ENCODE measurements around the gene TMED7. TPM values are rescaled to one million over a fixed set of nuclear protein-coding genes. Genes with fewer than 3 reads are reported as not detected.

The TMED7 gene
- total RNA-seq, 2 donors from 2014 or later = 40.5 to 51.4 TPM

DNA sequence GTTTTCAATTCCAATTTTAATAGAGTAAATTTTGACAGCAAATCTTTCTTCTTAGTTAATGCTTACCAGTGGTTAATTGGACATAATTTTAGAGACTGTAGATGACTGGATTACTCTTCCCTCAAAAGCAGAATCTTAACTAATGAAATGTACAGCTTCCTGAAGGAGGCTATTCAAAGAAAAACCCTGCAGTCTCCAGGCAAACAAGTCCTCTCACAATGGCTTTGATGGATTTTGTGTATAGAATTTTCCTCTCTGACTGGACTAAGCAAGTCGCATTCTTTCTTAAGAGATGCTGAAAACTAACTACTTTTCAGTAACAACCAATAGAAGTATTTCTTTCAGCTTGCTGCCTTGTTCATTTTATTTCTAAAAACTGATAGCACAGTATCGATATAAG is 35.7 kb upstream of the TMED7 start:
- no peak for TF ChIP-seq POLR2A (IDR thresholded peaks at IDR 0.05)
- TF ChIP-seq, protein P1, sequence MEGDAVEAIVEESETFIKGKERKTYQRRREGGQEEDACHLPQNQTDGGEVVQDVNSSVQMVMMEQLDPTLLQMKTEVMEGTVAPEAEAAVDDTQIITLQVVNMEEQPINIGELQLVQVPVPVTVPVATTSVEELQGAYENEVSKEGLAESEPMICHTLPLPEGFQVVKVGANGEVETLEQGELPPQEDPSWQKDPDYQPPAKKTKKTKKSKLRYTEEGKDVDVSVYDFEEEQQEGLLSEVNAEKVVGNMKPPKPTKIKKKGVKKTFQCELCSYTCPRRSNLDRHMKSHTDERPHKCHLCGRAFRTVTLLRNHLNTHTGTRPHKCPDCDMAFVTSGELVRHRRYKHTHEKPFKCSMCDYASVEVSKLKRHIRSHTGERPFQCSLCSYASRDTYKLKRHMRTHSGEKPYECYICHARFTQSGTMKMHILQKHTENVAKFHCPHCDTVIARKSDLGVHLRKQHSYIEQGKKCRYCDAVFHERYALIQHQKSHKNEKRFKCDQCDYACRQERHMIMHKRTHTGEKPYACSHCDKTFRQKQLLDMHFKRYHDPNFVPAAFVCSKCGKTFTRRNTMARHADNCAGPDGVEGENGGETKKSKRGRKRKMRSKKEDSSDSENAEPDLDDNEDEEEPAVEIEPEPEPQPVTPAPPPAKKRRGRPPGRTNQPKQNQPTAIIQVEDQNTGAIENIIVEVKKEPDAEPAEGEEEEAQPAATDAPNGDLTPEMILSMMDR (IDR thresholded peaks at IDR 0.05) = no peak
- ATAC-seq (no peak), DNase-seq (no peak)
- intact Hi-C loops (cut with DNase I) = no loop called here
- Histone ChIP-seq H3K4me1 (no peaks in the 10 kb centered on the region), H3K36me3 (replicated peaks in 1 of 2; ENCODE audit: insufficient read depth in 1 of 2, low read depth in 2 of 2) (no peaks in the 10 kb centered on the region), H3K9me3 (no peaks in the 10 kb centered on the region), H3K27me3 (no peaks in the 10 kb centered on the region), H3K27ac (no peak overlapping the region), H3K4me3 (no peak overlapping the region)
- 72 to 81% methylated on average over 2 of the region's 2 CpGs for WGBS, 2 donors

DNA sequence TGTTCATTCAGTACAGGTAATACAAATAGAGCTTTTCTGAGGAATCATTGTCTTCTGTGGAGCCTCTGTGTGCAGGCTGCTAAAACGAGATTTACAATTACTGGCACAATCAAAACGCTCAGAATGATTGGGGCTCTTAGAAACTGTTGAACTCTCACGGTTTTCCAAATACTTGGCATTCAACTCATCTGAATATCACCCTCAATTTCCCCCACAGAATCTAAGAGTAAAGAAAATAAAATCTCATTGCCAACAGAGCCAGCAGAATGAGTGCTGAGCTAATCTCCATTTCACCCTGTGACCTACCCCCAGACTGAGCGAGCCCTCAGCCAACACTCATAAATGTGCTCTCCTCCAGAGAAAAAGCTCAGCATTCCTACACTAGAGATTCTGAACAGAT is 35.3 kb upstream of the TMED7 start:
- Histone ChIP-seq H3K4me1 (no peaks in the 10 kb centered on the region), H3K36me3 (replicated peaks in 1 of 2; ENCODE audit: insufficient read depth in 1 of 2, low read depth in 2 of 2) (no peaks in the 10 kb centered on the region), H3K4me3 (no peak overlapping the region), H3K27me3 (no peaks in the 10 kb centered on the region), H3K9me3 (no peaks in the 10 kb centered on the region), H3K27ac (no peak overlapping the region)
- whole genome bisulfite sequencing, 2 donors = 23 to 33% methylated on average over 4 of the region's 4 CpGs
- TF ChIP-seq POLR2A (IDR thresholded peaks at IDR 0.05) = no peak
- TF ChIP-seq, protein P1 (IDR thresholded peaks at IDR 0.05) = no peak
- intact Hi-C loops (cut with DNase I) = no loop called here
- no peak for DNase-seq
- no peak for ATAC-seq

DNA sequence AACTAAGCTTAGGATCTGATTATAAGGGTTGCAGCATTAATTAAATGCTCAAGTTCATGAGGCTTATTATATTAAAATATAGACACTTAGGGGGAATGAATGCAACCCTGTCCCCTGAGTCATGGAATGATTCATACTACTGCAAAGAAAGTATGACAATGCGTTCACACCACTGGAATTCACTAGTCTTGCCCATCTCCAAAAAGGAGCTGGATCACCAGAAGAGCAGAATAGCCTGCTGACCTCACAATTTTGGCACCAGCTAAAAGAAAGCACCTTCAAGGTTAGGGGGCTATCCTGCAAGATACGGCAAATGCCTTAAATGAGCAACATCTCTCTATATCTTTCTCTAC is 32.0 kb upstream of the TMED7 start:
- Histone ChIP-seq H3K27me3 (no peaks in the 10 kb centered on the region), H3K27ac (no peak overlapping the region)
- no peak for DNase-seq

GRCh38 chr5:115657125-115657880 is 31.5 kb upstream of the TMED7 start:
- no peaks in the 10 kb centered on the region for H3K4me1 ChIP-seq
- no peaks in the 10 kb centered on the region for H3K9me3 ChIP-seq
- no peak overlapping the region for H3K4me3 ChIP-seq
- ATAC-seq = no peak
- no peak for DNase-seq
- H3K36me3 ChIP-seq (replicated peaks in 1 of 2; ENCODE audit: insufficient read depth in 1 of 2, low read depth in 2 of 2) = no peaks in the 10 kb centered on the region
- 81% methylated on average over 2 of the region's 2 CpGs for WGBS, 2 donors
- intact Hi-C loops (cut with DNase I) = no loop called here
- TF ChIP-seq POLR2A (IDR thresholded peaks at IDR 0.05) = no peak
- TF ChIP-seq, protein P1 (IDR thresholded peaks at IDR 0.05) = no peak
- H3K27me3 ChIP-seq = no peaks in the 10 kb centered on the region
- no peak overlapping the region for H3K27ac ChIP-seq

More for the DNA sequence above, 32.0 kb upstream of the TMED7 start:
- Histone ChIP-seq H3K4me1 (no peaks in the 10 kb centered on the region), H3K4me3 (no peak overlapping the region), H3K9me3 (no peaks in the 10 kb centered on the region), H3K36me3 (replicated peaks in 1 of 2; ENCODE audit: insufficient read depth in 1 of 2, low read depth in 2 of 2) (no peaks in the 10 kb centered on the region)
- 72 to 73% methylated on average over 2 of the region's 2 CpGs for WGBS, 2 donors
- no peak for ATAC-seq
- intact Hi-C loops (cut with DNase I) = no loop called here
- TF ChIP-seq, protein P1 (IDR thresholded peaks at IDR 0.05) = no peak
- no peak for TF ChIP-seq POLR2A (IDR thresholded peaks at IDR 0.05)

- TF ChIP-seq, protein P1 (IDR thresholded peaks at IDR 0.05) = no peak
- TF ChIP-seq POLR2A (IDR thresholded peaks at IDR 0.05) = no peak
- intact Hi-C loops (cut with DNase I) = no loop called here
- Histone ChIP-seq H3K4me3 (no peak overlapping the region), H3K27me3 (no peaks in the 10 kb centered on the region), H3K4me1 (no peaks in the 10 kb centered on the region), H3K36me3 (replicated peaks in 1 of 2; ENCODE audit: insufficient read depth in 1 of 2, low read depth in 2 of 2) (no peaks in the 10 kb centered on the region), H3K27ac (no peak overlapping the region), H3K9me3 (no peaks in the 10 kb centered on the region)
- DNase-seq (no peak), ATAC-seq (no peak)
- WGBS, 2 donors = 68 to 90% methylated on average over 1 of the region's 1 CpG
Observed at GRCh38 chr5:115656404-115656803, 30.6 kb upstream of the TMED7 start.
